GM12878 (cell line): Measurements from ENCODE around the gene PIEZO2.

Experiments
- CTCF ChIP-seq, 3 experiments: IDR thresholded peaks in 2 of 3; conservative IDR thresholded peaks in 1 of 3; 2 replicates each; pipeline ENCODE4 v1.5.1; 2011; ENCODE audit warnings: low read depth in 3 of 3, low read length in 3 of 3, mild to moderate bottlenecking in 3 of 3, control low read depth in 2 of 3, moderate library complexity in 2 of 3, inconsistent platforms in 1 of 3, mixed read lengths in 1 of 3; ENCODE audit not compliant: control insufficient read depth in 2 of 3, insufficient read depth in 1 of 3; ENCODE audit errors: extremely low read depth in 1 of 3
- NBN ChIP-seq: fragments of 450-650 bp; IDR thresholded peaks from 2 replicates; pipeline ENCODE4 v1.6.1; 2016

GRCh38 chr18:10843565-10843964, 305.8 kb downstream of the PIEZO2 start:
- no peak for TF ChIP-seq CTCF (IDR thresholded peaks at IDR 0.05 in 2 of 3, conservative IDR thresholded peaks at IDR 0.05 in 1 of 3; ENCODE audit: control insufficient read depth in 2 of 3, extremely low read depth in 1 of 3, insufficient read depth in 1 of 3, low read depth in 3 of 3, low read length in 3 of 3)
- TF ChIP-seq NBN = no peak
